ENCODE measurements around the gene PRR19.
A peak's percentile ranks its signal among the peaks of the same experiment; 100 is the strongest.

Gene PRR19

GRCh38 chr19:42301646-42302203, at the start of gene PRR19:
Gene PRR19, plus strand, starts transcription at chr19:42302132. Its CDS starts 7,453 bp downstream, at chr19:42309585.
- peak within 1 kb of the TSS; percentile 74 for H3K27ac ChIP-seq
- TF ChIP-seq ZFX (IDR thresholded peaks at IDR 0.05): no peak
- no peak for TF ChIP-seq CTCF (conservative IDR thresholded peaks at IDR 0.05)

DNA sequence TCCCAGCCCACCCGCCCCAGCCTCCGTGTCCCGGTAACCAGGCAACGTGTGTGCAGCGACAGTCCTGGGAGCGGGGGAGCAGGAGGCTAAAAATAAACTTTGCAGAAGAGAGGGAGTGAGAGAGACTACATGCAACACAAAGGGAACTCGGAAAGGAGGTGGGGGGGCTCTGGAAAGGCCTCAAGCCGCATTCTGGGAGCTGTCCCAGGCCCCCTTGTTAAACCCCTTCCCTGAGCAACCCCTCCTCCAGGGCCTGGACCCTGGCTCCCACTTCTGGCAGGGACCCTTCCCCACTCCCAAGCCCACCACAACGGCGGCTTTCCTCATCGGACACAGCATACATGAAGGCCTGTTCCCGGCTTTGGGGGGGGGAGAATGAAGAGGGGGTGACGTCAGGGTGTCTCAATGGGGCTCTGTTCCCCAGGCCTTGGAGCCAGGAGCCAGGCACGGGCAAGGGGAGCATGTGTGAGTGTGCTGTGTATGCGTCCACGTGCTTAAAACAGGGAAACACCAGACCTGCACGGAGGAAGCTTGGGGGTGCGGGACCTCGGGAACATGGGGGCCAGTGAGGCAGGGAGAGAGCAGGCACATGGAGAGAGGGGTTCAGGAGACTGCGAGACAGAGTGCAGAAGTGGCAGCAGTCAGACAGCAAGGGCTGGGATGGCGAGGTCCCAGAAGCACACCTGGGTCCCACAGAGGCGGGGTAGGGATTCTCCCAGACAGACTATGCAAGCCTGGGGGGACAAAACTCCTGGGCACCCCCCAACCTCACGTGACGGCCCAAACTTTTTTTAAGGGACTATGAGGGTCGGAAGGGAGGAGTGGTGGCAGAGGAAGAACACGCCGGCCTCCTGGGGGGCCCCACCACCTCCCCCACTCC, 49.3 kb upstream of the PRR19 start:
- TF ChIP-seq ZFX (IDR thresholded peaks at IDR 0.05) (no peak), CTCF (conservative IDR thresholded peaks at IDR 0.05) (no peak)
- peak overlapping the region; percentile 88 for H3K27ac ChIP-seq

DNA sequence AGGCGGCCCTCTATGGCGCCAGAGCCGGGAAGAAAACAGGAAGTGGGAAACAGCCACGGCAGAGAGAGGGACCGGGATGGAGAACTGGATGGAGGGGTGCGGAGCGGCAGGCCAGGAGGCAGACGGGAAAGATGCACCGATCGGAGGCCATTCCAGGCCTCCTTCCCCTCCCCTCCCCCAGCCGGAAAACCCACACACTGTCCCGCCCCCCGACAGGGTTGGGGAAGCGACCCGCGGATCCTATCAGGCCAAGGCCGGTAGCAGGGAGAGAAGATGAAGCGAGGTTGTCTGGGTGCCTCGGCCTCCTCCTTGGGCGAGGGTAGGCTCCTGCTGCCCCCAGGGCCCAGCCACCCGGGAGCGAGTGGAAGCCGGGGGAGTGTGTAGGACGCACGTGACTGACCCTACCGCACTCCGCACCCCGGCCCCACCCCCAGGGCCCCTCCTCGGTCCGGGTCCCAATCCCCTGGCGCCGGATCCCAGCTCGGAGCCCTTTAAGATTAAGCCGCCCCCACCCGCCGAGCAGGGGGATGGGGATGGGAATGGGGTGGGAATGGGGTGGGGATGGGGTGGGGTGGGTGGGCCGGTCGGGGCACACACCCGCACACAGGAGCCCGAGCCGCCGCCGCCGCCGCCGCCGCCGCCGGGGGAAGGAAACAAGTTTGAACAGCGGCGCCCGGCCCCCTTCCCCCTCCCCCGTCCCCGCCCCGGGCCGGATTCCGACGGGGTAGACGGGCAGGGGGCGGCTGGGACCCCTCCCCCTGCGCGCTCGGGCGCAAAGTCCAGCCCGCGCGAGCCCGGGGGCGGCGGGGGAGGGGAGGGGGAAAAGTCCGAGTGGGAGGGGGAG, 48.5 kb upstream of the PRR19 start:
- TF ChIP-seq ZFX (IDR thresholded peaks at IDR 0.05) (no peak), CTCF (conservative IDR thresholded peaks at IDR 0.05) (no peak)
- peak overlapping the region; percentile 88 for H3K27ac ChIP-seq

- TF ChIP-seq ZFX (IDR thresholded peaks at IDR 0.05) (no peak), CTCF (conservative IDR thresholded peaks at IDR 0.05) (no peak)
- peak overlapping the region; percentile 88 for H3K27ac ChIP-seq
Measured at GRCh38 chr19:42254089-42254849, 47.7 kb upstream of the PRR19 start.

- peak within 1 kb of the TSS; percentile 88 for H3K27ac ChIP-seq
- TF ChIP-seq ZFX (IDR thresholded peaks at IDR 0.05) (no peak), CTCF (conservative IDR thresholded peaks at IDR 0.05) (no peak)
Measured at GRCh38 chr19:42254850-42255765, 46.8 kb upstream of the PRR19 start, which contains the start of gene ERF. Gene ERF, minus strand, starts transcription at chr19:42255128. Its CDS starts 129 bp downstream, at chr19:42254999.

All from C4-2B (cell line).